Measurements from ENCODE around the gene ITM2C.

ITM2C gene

GRCh38 chr2:230868947-230869913 is 4.5 kb downstream of the ITM2C start:
- WGBS, 2 donors (ENCODE audit: extremely low coverage in 2 of 2, insufficient read length in 2 of 2, insufficient replicate concordance in 1 of 2): no CpG with 5 or more reads among the region's 19 CpGs
- Histone ChIP-seq H3K9me3 (replicated peaks in 1 of 2; ENCODE audit: control insufficient read depth in 2 of 2, insufficient read depth in 1 of 2, low read depth in 1 of 2, low read length in 2 of 2) (no peaks in the 10 kb centered on the region), H3K23ac (ENCODE audit: low read depth, low read length, poor library complexity) (peak overlapping the region; percentile 0), H4K91ac (ENCODE audit: low read depth, low read length, poor library complexity) (peak overlapping the region; percentile 56), H3K4me2 (ENCODE audit: insufficient read depth, low read length, poor library complexity, severe bottlenecking) (peak overlapping the region; percentile 45), H3K27me3 (ENCODE audit: control insufficient read depth in 3 of 3, insufficient read depth in 3 of 3, low read depth in 1 of 3, low read length in 3 of 3) (no peaks in the 10 kb centered on the region), H3K36me3 (replicated peaks in 1 of 2; ENCODE audit: control insufficient read depth in 2 of 2, insufficient read depth in 2 of 2, low read length in 2 of 2) (peaks cover 3 to 31% of the 10 kb centered on the region in 2 donors), H3K4me1 (ENCODE audit: control insufficient read depth in 2 of 2, insufficient read depth in 1 of 2, low read depth in 1 of 2, low read length in 2 of 2) (peaks cover 53 to 58% of the 10 kb centered on the region in 2 donors), H2BK5ac (ENCODE audit: low read length) (peak overlapping the region; percentile 58), H3K27ac (replicated peaks; ENCODE audit: low read length) (peak overlapping the region; percentile 51), H3K14ac (ENCODE audit: low read length) (peak overlapping the region; percentile 32), H3K79me1 (ENCODE audit: low read depth, low read length) (peaks cover 15% of the 10 kb centered on the region), H2BK120ac (ENCODE audit: low read depth, low read length) (no peak overlapping the region), H3K4me3 (ENCODE audit: low read length in 2 of 2) (no peak overlapping the region), H3K18ac (ENCODE audit: low read length) (peak overlapping the region; percentile 96), H3K9ac (ENCODE audit: low read depth, low read length, poor library complexity) (peak overlapping the region; percentile 64), H3K4ac (ENCODE audit: low read length) (no peak overlapping the region), H4K8ac (ENCODE audit: low read depth, low read length) (peak overlapping the region; percentile 70), H2AFZ (ENCODE audit: low read length) (no peak overlapping the region), H2BK15ac (ENCODE audit: low read length) (peak overlapping the region; percentile 51), H2AK5ac (ENCODE audit: low read depth, low read length) (peak overlapping the region; percentile 87), H2BK12ac (ENCODE audit: low read length) (peak overlapping the region; percentile 76)
- DNase-seq (ENCODE audit: low spot score): no peak

DNA sequence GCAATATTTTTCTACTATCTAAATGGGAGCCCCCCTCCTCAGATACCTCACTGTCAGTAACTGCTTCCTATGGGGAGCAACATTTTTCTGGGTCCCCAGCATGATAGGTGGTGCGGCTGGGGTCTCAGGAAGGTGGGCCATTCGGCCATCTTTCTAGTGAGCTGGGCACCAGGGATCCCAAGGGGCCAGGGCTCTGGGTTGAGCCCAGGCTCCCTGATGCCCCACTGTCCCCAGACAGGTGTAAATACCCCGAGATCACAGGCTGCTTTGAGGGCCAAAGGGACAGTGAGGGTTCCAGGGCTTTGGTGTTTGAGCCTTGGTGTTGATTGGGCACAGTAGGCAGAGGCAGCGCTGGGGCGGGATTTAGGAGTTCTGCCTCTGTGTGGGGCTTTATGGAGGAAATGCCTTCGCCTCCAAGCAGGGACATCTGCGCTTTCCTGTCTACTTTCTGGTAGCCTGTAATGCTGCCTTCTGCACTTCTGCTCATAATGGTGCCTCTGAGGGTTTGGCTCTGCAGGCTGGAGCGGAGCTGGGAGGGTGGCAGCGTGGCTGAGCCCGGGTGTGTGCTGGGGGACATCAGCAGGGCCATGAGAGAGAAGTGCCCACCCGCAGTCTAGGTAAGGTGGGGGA is 5.3 kb downstream of the ITM2C start:
- no peak overlapping the region for H3K4me2 ChIP-seq (ENCODE audit: insufficient read depth, low read length, poor library complexity, severe bottlenecking)
- H3K4me1 ChIP-seq (ENCODE audit: control insufficient read depth in 2 of 2, insufficient read depth in 1 of 2, low read depth in 1 of 2, low read length in 2 of 2): peaks cover 53 to 55% of the 10 kb centered on the region in 2 donors
- H3K79me1 ChIP-seq (ENCODE audit: low read depth, low read length): peaks cover 19% of the 10 kb centered on the region
- H3K27me3 ChIP-seq (ENCODE audit: control insufficient read depth in 3 of 3, insufficient read depth in 3 of 3, low read depth in 1 of 3, low read length in 3 of 3): no peaks in the 10 kb centered on the region
- no peaks in the 10 kb centered on the region for H3K9me3 ChIP-seq (replicated peaks in 1 of 2; ENCODE audit: control insufficient read depth in 2 of 2, insufficient read depth in 1 of 2, low read depth in 1 of 2, low read length in 2 of 2)
- no peak overlapping the region for H2BK12ac ChIP-seq (ENCODE audit: low read length)
- H3K14ac ChIP-seq (ENCODE audit: low read length): no peak overlapping the region
- H4K91ac ChIP-seq (ENCODE audit: low read depth, low read length, poor library complexity): no peak overlapping the region
- no peak overlapping the region for H3K23ac ChIP-seq (ENCODE audit: low read depth, low read length, poor library complexity)
- peak overlapping the region; percentile 16 for H2BK15ac ChIP-seq (ENCODE audit: low read length)
- H3K36me3 ChIP-seq (replicated peaks in 1 of 2; ENCODE audit: control insufficient read depth in 2 of 2, insufficient read depth in 2 of 2, low read length in 2 of 2): peaks cover 5 to 39% of the 10 kb centered on the region in 2 donors
- no peak overlapping the region for H3K4ac ChIP-seq (ENCODE audit: low read length)
- no peak overlapping the region for H4K8ac ChIP-seq (ENCODE audit: low read depth, low read length)
- H3K9ac ChIP-seq (ENCODE audit: low read depth, low read length, poor library complexity): peak overlapping the region; percentile 17
- no peak overlapping the region for H2BK120ac ChIP-seq (ENCODE audit: low read depth, low read length)
- H3K18ac ChIP-seq (ENCODE audit: low read length): peak overlapping the region; percentile 48
- no CpG with 5 or more reads among the region's 11 CpGs for WGBS, 2 donors (ENCODE audit: extremely low coverage in 2 of 2, insufficient read length in 2 of 2, insufficient replicate concordance in 1 of 2)
- DNase-seq (ENCODE audit: low spot score): no peak
- no peak overlapping the region for H3K4me3 ChIP-seq (ENCODE audit: low read length in 2 of 2)
- peak overlapping the region; percentile 58 for H2BK5ac ChIP-seq (ENCODE audit: low read length)
- no peak overlapping the region for H2AFZ ChIP-seq (ENCODE audit: low read length)
- peak overlapping the region; percentile 28 for H3K27ac ChIP-seq (replicated peaks; ENCODE audit: low read length)
- H2AK5ac ChIP-seq (ENCODE audit: low read depth, low read length): peak overlapping the region; percentile 23

GRCh38 chr2:230870544-230871360 is 6.0 kb downstream of the ITM2C start:
- peak overlapping the region; percentile 64 for H3K9ac ChIP-seq (ENCODE audit: low read depth, low read length, poor library complexity)
- no peak overlapping the region for H2BK12ac ChIP-seq (ENCODE audit: low read length)
- H2AK5ac ChIP-seq (ENCODE audit: low read depth, low read length): peak overlapping the region; percentile 57
- H2BK15ac ChIP-seq (ENCODE audit: low read length): no peak overlapping the region
- H3K23ac ChIP-seq (ENCODE audit: low read depth, low read length, poor library complexity): no peak overlapping the region
- H2BK5ac ChIP-seq (ENCODE audit: low read length): peak overlapping the region; percentile 58
- H3K4me1 ChIP-seq (ENCODE audit: control insufficient read depth in 2 of 2, insufficient read depth in 1 of 2, low read depth in 1 of 2, low read length in 2 of 2): peaks cover 53 to 55% of the 10 kb centered on the region in 2 donors
- peak overlapping the region; percentile 67 for H3K14ac ChIP-seq (ENCODE audit: low read length)
- peak overlapping the region; percentile 84 for H3K18ac ChIP-seq (ENCODE audit: low read length)
- H3K4me3 ChIP-seq (ENCODE audit: low read length in 2 of 2): no peak overlapping the region
- peaks cover 16% of the 10 kb centered on the region for H3K79me1 ChIP-seq (ENCODE audit: low read depth, low read length)
- H3K4ac ChIP-seq (ENCODE audit: low read length): no peak overlapping the region
- no peak overlapping the region for H4K8ac ChIP-seq (ENCODE audit: low read depth, low read length)
- no peaks in the 10 kb centered on the region for H3K27me3 ChIP-seq (ENCODE audit: control insufficient read depth in 3 of 3, insufficient read depth in 3 of 3, low read depth in 1 of 3, low read length in 3 of 3)
- no peak overlapping the region for H2BK120ac ChIP-seq (ENCODE audit: low read depth, low read length)
- DNase-seq (ENCODE audit: low spot score): no peak
- H3K36me3 ChIP-seq (replicated peaks in 1 of 2; ENCODE audit: control insufficient read depth in 2 of 2, insufficient read depth in 2 of 2, low read length in 2 of 2): peaks cover 9 to 47% of the 10 kb centered on the region in 2 donors
- peak overlapping the region; percentile 28 for H3K27ac ChIP-seq (replicated peaks; ENCODE audit: low read length)
- WGBS, 2 donors (ENCODE audit: extremely low coverage in 2 of 2, insufficient read length in 2 of 2, insufficient replicate concordance in 1 of 2): no CpG with 5 or more reads among the region's 18 CpGs
- peak overlapping the region; percentile 32 for H4K91ac ChIP-seq (ENCODE audit: low read depth, low read length, poor library complexity)
- H2AFZ ChIP-seq (ENCODE audit: low read length): no peak overlapping the region
- peak overlapping the region; percentile 21 for H3K4me2 ChIP-seq (ENCODE audit: insufficient read depth, low read length, poor library complexity, severe bottlenecking)
- no peaks in the 10 kb centered on the region for H3K9me3 ChIP-seq (replicated peaks in 1 of 2; ENCODE audit: control insufficient read depth in 2 of 2, insufficient read depth in 1 of 2, low read depth in 1 of 2, low read length in 2 of 2)
